Measurements from ENCODE around the gene RFX1.
A peak's percentile ranks its signal among the peaks of the same experiment; 100 is the strongest.

The RFX1 gene

DNA sequence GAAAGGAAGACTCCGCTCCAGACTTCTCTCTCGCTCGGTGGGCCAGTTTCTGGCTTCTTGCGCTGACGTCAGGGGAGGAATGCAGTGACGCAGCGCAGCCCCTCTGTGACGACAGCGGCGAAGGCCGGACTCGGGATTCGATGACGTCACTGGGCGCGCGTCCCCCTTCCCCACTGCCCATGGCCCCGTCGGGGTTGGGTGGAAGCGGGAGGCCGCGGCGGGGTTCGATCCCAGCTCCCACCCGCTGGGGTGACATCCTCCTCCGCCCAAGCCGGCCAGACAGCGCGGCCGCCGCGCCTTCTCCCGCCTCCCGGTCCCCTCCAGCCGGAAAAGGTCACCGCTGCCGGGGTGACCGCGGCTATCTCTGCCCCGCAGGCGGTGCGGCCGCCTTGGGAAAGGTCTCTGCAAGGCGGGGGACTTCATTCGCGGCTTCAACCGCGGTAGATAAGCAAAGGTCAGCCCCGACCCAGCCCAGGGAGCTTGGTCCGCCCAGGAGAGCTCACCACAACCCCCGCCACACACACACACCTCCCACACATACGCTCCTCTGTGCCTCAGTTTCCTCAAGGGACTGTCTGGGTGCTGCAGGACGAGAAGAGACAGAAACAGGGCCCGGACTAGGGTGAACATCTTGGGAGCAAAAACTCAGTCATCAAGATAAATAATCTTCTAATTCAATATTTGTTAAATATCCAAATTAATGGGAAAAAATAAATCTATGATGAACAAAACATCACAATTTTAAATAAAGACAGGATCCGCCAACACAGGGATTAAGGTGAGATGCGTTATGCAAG is 844 bp upstream of the RFX1 start:
- TF ChIP-seq EZH2phosphoT487 (IDR thresholded peaks at IDR 0.05; ENCODE audit: borderline replicate concordance, low read length) (no peak), CTCF (IDR thresholded peaks at IDR 0.05; ENCODE audit: low read depth, low read length, poor library complexity, severe bottlenecking) (no peak)
- Histone ChIP-seq H3K27me3 (ENCODE audit: control insufficient read depth, low read length) (no peaks in the 10 kb centered on the region), H3K4me1 (ENCODE audit: control insufficient read depth, low read length) (peaks cover 46% of the 10 kb centered on the region), H3K27ac (ENCODE audit: low read depth, low read length) (peak overlapping the region; percentile 72), H3K4me2 (ENCODE audit: low read length) (peak overlapping the region; percentile 94), H3K36me3 (ENCODE audit: control insufficient read depth, low read length) (no peaks in the 10 kb centered on the region), H3F3A (ENCODE audit: control insufficient read depth, insufficient read depth) (peaks cover 29% of the 10 kb centered on the region), H3K9me3 (ENCODE audit: control insufficient read depth, insufficient read depth, low read length) (no peaks in the 10 kb centered on the region), H3K4me3 (ENCODE audit: low read length) (peak overlapping the region; percentile 84), H4K20me1 (ENCODE audit: control insufficient read depth, insufficient read depth, low read depth, low read length) (no peaks in the 10 kb centered on the region), H3K9me2 (replicated peaks; ENCODE audit: control insufficient read depth, low read length) (no peaks in the 10 kb centered on the region), H3K79me2 (ENCODE audit: control insufficient read depth, low read length) (peaks cover 29% of the 10 kb centered on the region)

- Histone ChIP-seq H3K27ac (ENCODE audit: low read depth, low read length) (peak overlapping the region; percentile 90), H3K36me3 (ENCODE audit: control insufficient read depth, low read length) (peaks cover 4% of the 10 kb centered on the region), H4K20me1 (ENCODE audit: control insufficient read depth, insufficient read depth, low read depth, low read length) (no peaks in the 10 kb centered on the region), H3K27me3 (ENCODE audit: control insufficient read depth, low read length) (no peaks in the 10 kb centered on the region), H3K4me3 (ENCODE audit: low read length) (peak overlapping the region; percentile 84), H3K9me3 (ENCODE audit: control insufficient read depth, insufficient read depth, low read length) (no peaks in the 10 kb centered on the region), H3K79me2 (ENCODE audit: control insufficient read depth, low read length) (peaks cover 43% of the 10 kb centered on the region), H3K9me2 (replicated peaks; ENCODE audit: control insufficient read depth, low read length) (no peaks in the 10 kb centered on the region), H3K4me1 (ENCODE audit: control insufficient read depth, low read length) (peaks cover 60% of the 10 kb centered on the region), H3F3A (ENCODE audit: control insufficient read depth, insufficient read depth) (peaks cover 29% of the 10 kb centered on the region), H3K4me2 (ENCODE audit: low read length) (peak overlapping the region; percentile 94)
- TF ChIP-seq EZH2phosphoT487 (IDR thresholded peaks at IDR 0.05; ENCODE audit: borderline replicate concordance, low read length) (no peak), CTCF (IDR thresholded peaks at IDR 0.05; ENCODE audit: low read depth, low read length, poor library complexity, severe bottlenecking) (no peak)
These were observed 603 bp downstream of the RFX1 start for GRCh38 chr19:14005349-14006084.

- Histone ChIP-seq H3K4me3 (ENCODE audit: low read length) (peak overlapping the region; percentile 84), H3K79me2 (ENCODE audit: control insufficient read depth, low read length) (peaks cover 50% of the 10 kb centered on the region), H4K20me1 (ENCODE audit: control insufficient read depth, insufficient read depth, low read depth, low read length) (no peaks in the 10 kb centered on the region), H3K4me1 (ENCODE audit: control insufficient read depth, low read length) (peaks cover 62% of the 10 kb centered on the region), H3F3A (ENCODE audit: control insufficient read depth, insufficient read depth) (peaks cover 29% of the 10 kb centered on the region), H3K4me2 (ENCODE audit: low read length) (peak overlapping the region; percentile 94), H3K36me3 (ENCODE audit: control insufficient read depth, low read length) (peaks cover 11% of the 10 kb centered on the region), H3K9me2 (replicated peaks; ENCODE audit: control insufficient read depth, low read length) (no peaks in the 10 kb centered on the region), H3K27ac (ENCODE audit: low read depth, low read length) (peak overlapping the region; percentile 90), H3K9me3 (ENCODE audit: control insufficient read depth, insufficient read depth, low read length) (no peaks in the 10 kb centered on the region), H3K27me3 (ENCODE audit: control insufficient read depth, low read length) (no peaks in the 10 kb centered on the region)
- TF ChIP-seq EZH2phosphoT487 (IDR thresholded peaks at IDR 0.05; ENCODE audit: borderline replicate concordance, low read length) = no peak
- no peak for TF ChIP-seq CTCF (IDR thresholded peaks at IDR 0.05; ENCODE audit: low read depth, low read length, poor library complexity, severe bottlenecking)
These were observed 1.3 kb downstream of the RFX1 start for GRCh38 chr19:14004619-14005348.

Measured in DOHH2 (cell line).